ENCODE results near the gene ATRIP. TPM values are rescaled to one million over a fixed set of nuclear protein-coding genes. Genes with fewer than 3 reads are reported as not detected.
A peak's percentile ranks its signal among the peaks of the same experiment; 100 is the strongest.

The ATRIP gene
- total RNA-seq, 3 donors from 2014 or later (not counting 1 experiment from before 2014, with no cell fraction given): 8.5 to 11.0 (median 10.6) TPM

- Histone ChIP-seq H3K27ac (ENCODE audit: low read length) (no peak overlapping the region), H3K4me3 (ENCODE audit: low read length) (no peak overlapping the region), H3K36me3 (ENCODE audit: control insufficient read depth, insufficient read depth, low read length) (peaks cover 43% of the 10 kb centered on the region), H3K9me3 (ENCODE audit: control insufficient read depth, insufficient read depth, low read length) (no peaks in the 10 kb centered on the region), H3K4me1 (ENCODE audit: control insufficient read depth, insufficient read depth, low read length) (peaks cover 38% of the 10 kb centered on the region), H3K27me3 (ENCODE audit: control insufficient read depth, insufficient read depth, low read length) (no peaks in the 10 kb centered on the region)
- Mint-ChIP-seq H3K36me3 (no peaks in the 10 kb centered on the region), H3K4me1 (peaks cover 24 to 35% of the 10 kb centered on the region in 2 donors), H3K27me3 (ENCODE audit: low read depth in 2 of 2) (no peaks in the 10 kb centered on the region), H3K9me3 (no peaks in the 10 kb centered on the region), H3K4me3 (no peak overlapping the region), H3K27ac (no peak overlapping the region)
- DNase-seq (no peak), ATAC-seq (no peak)
- intact Hi-C loops (cut with micrococcal nuclease): no loop called here
- no peak for TF ChIP-seq CTCF (IDR thresholded peaks at IDR 0.05)
- WGBS (ENCODE audit: insufficient coverage): 90% methylated on average over 9 of the region's 9 CpGs
Observed at GRCh38 chr3:48463703-48464102, 17.2 kb downstream of the ATRIP start.

- Mint-ChIP-seq H3K27ac (peak overlapping the region; percentile 97 to 99), H3K27me3 (ENCODE audit: low read depth in 2 of 2) (no peaks in the 10 kb centered on the region), H3K9me3 (no peaks in the 10 kb centered on the region), H3K4me3 (no peak overlapping the region), H3K4me1 (peaks cover 31 to 46% of the 10 kb centered on the region in 2 donors), H3K36me3 (no peaks in the 10 kb centered on the region)
- Histone ChIP-seq H3K4me3 (ENCODE audit: low read length) (no peak overlapping the region), H3K9me3 (ENCODE audit: control insufficient read depth, insufficient read depth, low read length) (no peaks in the 10 kb centered on the region), H3K27ac (ENCODE audit: low read length) (peak overlapping the region; percentile 98), H3K4me1 (ENCODE audit: control insufficient read depth, insufficient read depth, low read length) (peaks cover 49% of the 10 kb centered on the region), H3K36me3 (ENCODE audit: control insufficient read depth, insufficient read depth, low read length) (peaks cover 42% of the 10 kb centered on the region), H3K27me3 (ENCODE audit: control insufficient read depth, insufficient read depth, low read length) (no peaks in the 10 kb centered on the region)
- intact Hi-C loops (cut with micrococcal nuclease): loop anchor here (5.0 kb wide), 1 partner anchor 43 kb away; no protein-coding TSS in a partner anchor
- TF ChIP-seq CTCF (IDR thresholded peaks at IDR 0.05): no peak
- no peak for DNase-seq
- ATAC-seq: no peak
- WGBS (ENCODE audit: insufficient coverage): 98% methylated on average over 17 of the region's 17 CpGs
Observed at GRCh38 chr3:48464713-48465221, 18.2 kb downstream of the ATRIP start.

GRCh38 chr3:48465237-48465530, 18.6 kb downstream of the ATRIP start:
- Histone ChIP-seq H3K27me3 (ENCODE audit: control insufficient read depth, insufficient read depth, low read length) (no peaks in the 10 kb centered on the region), H3K36me3 (ENCODE audit: control insufficient read depth, insufficient read depth, low read length) (peaks cover 39% of the 10 kb centered on the region), H3K4me3 (ENCODE audit: low read length) (no peak overlapping the region), H3K9me3 (ENCODE audit: control insufficient read depth, insufficient read depth, low read length) (no peaks in the 10 kb centered on the region), H3K27ac (ENCODE audit: low read length) (peak overlapping the region; percentile 98), H3K4me1 (ENCODE audit: control insufficient read depth, insufficient read depth, low read length) (peaks cover 53% of the 10 kb centered on the region)
- TF ChIP-seq CTCF (IDR thresholded peaks at IDR 0.05): no peak
- peak overlapping the region; percentile 97 to 99 for H3K27ac Mint-ChIP-seq
- H3K4me1 Mint-ChIP-seq: peaks cover 35 to 50% of the 10 kb centered on the region in 2 donors
- WGBS (ENCODE audit: insufficient coverage): 87% methylated on average over 7 of the region's 7 CpGs
- peak overlapping the region; percentile 87 for H3K4me3 Mint-ChIP-seq
- no peaks in the 10 kb centered on the region for H3K9me3 Mint-ChIP-seq
- H3K27me3 Mint-ChIP-seq (ENCODE audit: low read depth in 2 of 2): no peaks in the 10 kb centered on the region
- intact Hi-C loops (cut with micrococcal nuclease): loop anchor here (5.0 kb wide), 1 partner anchor 42 kb away; no protein-coding TSS in a partner anchor
- no peak for DNase-seq
- H3K36me3 Mint-ChIP-seq: no peaks in the 10 kb centered on the region
- no peak for ATAC-seq
